HL-60 (cell line): Measurements from ENCODE around the gene AIFM2.

Experiments
- DNase-seq, 2 experiments: peaks; one replicate each; pipeline ENCODE4 v3.0.0-alpha.2; 2010 to 2020; ENCODE audit warnings: low read depth in 1 of 2, low spot score in 1 of 2
- H3K27ac ChIP-seq: fragments of 250-450 bp; sonication (Bioruptor Pico); replicated peaks from 2 replicates; pipeline ENCODE4 v1.5.1; 2020; ENCODE audit warnings: mild to moderate bottlenecking, moderate library complexity
- H3K27me3 ChIP-seq: fragments of 250-450 bp; sonication (Bioruptor Pico); 2 replicates; pipeline ENCODE4 v1.5.1; 2021; ENCODE audit warnings: mild to moderate bottlenecking, moderate library complexity; ENCODE audit not compliant: insufficient read depth, poor library complexity, severe bottlenecking
- H3K4me3 ChIP-seq: replicated peaks from 2 replicates; pipeline ENCODE4 v1.5.1; 2011; ENCODE audit warnings: mild to moderate bottlenecking, control low read depth, low read length; ENCODE audit not compliant: insufficient read depth
- GABPA ChIP-seq: IDR thresholded peaks from 2 replicates; pipeline ENCODE4 v1.6.1; 2012; ENCODE audit warnings: low read depth
- POLR2AphosphoS5 ChIP-seq: IDR thresholded peaks from 2 replicates; pipeline ENCODE4 v1.6.1; 2012; ENCODE audit warnings: low read depth
- SPI1 ChIP-seq: IDR thresholded peaks from 2 replicates; pipeline ENCODE4 v1.6.1; 2012; ENCODE audit warnings: low read depth, mild to moderate bottlenecking, borderline replicate concordance
- TF ChIP-seq, protein P1 (sequence below): IDR thresholded peaks from one replicate; pipeline ENCODE4 v1.5.1; 2011; ENCODE audit warnings: low read length, control low read depth, inconsistent platforms; ENCODE audit not compliant: insufficient read depth
- TF ChIP-seq, protein P2 (sequence below): IDR thresholded peaks from 2 replicates; pipeline ENCODE4 v1.6.1; 2012; ENCODE audit warnings: low read depth; ENCODE audit not compliant: insufficient replicate concordance

The AIFM2 gene

DNA sequence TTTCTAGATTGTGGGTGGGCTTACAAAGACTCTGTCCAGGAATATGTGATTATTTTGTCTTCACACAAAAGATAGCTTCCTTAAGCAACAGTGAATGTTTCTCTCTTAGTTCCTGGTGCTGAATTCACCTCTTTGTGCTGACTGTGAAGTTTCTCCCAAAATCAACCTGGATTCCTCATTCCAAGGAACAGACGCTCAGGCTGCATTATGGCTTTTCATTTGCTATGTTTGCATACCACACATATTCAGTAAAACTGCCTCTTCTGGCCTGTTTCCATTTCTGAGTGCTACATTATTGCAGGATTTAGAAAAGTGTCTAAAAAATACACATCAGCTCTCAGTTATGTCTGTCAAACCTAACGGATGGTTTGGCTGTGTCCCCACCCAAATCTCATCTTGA lies 58.5 kb downstream of the AIFM2 start:
- Histone ChIP-seq H3K27ac (no peak overlapping the region), H3K27me3 (no peaks in the 10 kb centered on the region), H3K4me3 (no peak overlapping the region)
- TF ChIP-seq POLR2AphosphoS5, result no peak
- TF ChIP-seq, protein P1, sequence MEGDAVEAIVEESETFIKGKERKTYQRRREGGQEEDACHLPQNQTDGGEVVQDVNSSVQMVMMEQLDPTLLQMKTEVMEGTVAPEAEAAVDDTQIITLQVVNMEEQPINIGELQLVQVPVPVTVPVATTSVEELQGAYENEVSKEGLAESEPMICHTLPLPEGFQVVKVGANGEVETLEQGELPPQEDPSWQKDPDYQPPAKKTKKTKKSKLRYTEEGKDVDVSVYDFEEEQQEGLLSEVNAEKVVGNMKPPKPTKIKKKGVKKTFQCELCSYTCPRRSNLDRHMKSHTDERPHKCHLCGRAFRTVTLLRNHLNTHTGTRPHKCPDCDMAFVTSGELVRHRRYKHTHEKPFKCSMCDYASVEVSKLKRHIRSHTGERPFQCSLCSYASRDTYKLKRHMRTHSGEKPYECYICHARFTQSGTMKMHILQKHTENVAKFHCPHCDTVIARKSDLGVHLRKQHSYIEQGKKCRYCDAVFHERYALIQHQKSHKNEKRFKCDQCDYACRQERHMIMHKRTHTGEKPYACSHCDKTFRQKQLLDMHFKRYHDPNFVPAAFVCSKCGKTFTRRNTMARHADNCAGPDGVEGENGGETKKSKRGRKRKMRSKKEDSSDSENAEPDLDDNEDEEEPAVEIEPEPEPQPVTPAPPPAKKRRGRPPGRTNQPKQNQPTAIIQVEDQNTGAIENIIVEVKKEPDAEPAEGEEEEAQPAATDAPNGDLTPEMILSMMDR, result no peak
- TF ChIP-seq, protein P2, sequence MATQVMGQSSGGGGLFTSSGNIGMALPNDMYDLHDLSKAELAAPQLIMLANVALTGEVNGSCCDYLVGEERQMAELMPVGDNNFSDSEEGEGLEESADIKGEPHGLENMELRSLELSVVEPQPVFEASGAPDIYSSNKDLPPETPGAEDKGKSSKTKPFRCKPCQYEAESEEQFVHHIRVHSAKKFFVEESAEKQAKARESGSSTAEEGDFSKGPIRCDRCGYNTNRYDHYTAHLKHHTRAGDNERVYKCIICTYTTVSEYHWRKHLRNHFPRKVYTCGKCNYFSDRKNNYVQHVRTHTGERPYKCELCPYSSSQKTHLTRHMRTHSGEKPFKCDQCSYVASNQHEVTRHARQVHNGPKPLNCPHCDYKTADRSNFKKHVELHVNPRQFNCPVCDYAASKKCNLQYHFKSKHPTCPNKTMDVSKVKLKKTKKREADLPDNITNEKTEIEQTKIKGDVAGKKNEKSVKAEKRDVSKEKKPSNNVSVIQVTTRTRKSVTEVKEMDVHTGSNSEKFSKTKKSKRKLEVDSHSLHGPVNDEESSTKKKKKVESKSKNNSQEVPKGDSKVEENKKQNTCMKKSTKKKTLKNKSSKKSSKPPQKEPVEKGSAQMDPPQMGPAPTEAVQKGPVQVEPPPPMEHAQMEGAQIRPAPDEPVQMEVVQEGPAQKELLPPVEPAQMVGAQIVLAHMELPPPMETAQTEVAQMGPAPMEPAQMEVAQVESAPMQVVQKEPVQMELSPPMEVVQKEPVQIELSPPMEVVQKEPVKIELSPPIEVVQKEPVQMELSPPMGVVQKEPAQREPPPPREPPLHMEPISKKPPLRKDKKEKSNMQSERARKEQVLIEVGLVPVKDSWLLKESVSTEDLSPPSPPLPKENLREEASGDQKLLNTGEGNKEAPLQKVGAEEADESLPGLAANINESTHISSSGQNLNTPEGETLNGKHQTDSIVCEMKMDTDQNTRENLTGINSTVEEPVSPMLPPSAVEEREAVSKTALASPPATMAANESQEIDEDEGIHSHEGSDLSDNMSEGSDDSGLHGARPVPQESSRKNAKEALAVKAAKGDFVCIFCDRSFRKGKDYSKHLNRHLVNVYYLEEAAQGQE, result no peak
- TF ChIP-seq GABPA, result no peak
- TF ChIP-seq SPI1, result no peak
- no peak for DNase-seq

DNA sequence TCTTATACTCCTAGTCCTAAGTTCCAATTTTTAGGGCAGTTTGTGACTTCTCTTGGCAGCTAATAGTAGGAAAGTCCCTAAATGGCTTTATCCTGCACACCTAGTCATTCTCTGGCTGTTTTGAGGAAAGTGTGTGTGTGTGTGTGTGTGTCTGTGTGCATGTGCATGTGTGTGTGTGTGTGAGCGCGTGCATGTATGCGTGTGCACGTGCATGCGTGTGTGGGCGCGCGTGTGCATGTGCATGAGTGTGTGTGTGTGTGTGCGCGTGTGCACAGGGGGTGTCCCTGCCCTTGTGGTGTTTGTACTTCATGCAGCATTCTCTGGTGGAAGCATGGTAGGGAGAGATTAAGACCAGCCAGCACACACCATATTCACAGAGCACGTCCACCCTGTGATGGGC lies 61.8 kb downstream of the AIFM2 start:
- Histone ChIP-seq H3K4me3 (no peak overlapping the region), H3K27me3 (no peaks in the 10 kb centered on the region), H3K27ac (no peak overlapping the region)
- DNase-seq, result no peak
- no peak for TF ChIP-seq POLR2AphosphoS5
- no peak for TF ChIP-seq SPI1
- no peak for TF ChIP-seq GABPA
- TF ChIP-seq, protein P1, result no peak
- TF ChIP-seq, protein P2, result no peak

DNA sequence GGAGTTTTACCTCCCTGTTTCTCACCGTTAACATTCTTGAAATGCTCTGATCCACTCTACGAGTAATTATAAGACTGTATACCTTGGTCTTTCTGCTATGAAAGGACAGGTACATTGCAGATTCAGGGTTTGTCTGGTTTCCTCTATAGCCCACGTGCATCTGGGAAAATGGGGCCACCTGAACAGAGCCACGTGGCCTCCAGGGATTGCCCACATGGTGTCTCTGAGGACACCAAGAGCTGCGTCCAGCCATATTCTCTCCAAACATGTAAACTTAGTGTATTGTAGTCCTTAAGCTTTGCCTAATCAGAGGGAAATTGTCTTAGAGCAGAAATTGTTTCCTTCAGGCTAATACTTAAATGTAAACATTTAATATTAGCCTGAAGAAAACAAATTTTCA lies 63.3 kb downstream of the AIFM2 start:
- TF ChIP-seq POLR2AphosphoS5, result no peak
- no peak for TF ChIP-seq GABPA
- no peak for TF ChIP-seq SPI1
- TF ChIP-seq, protein P1, result no peak
- TF ChIP-seq, protein P2, result no peak
- Histone ChIP-seq H3K4me3 (no peak overlapping the region), H3K27ac (no peak overlapping the region), H3K27me3 (no peaks in the 10 kb centered on the region)
- no peak for DNase-seq
